B cell (primary cell): ENCODE measurements around the gene ZNF611. TPM values are rescaled to one million over a fixed set of nuclear protein-coding genes. Genes with fewer than 3 reads are reported as not detected.

ENCODE experiments used
- ATAC-seq: fragments of 200-7000 bp; cut with Tn5 transposase; one replicate; pipeline ENCODE4 v1.10.0; 2021; ENCODE audit warnings: low read depth, mild to moderate bottlenecking, moderate number of reproducible peaks, moderate library complexity
- CTCF ChIA-PET: fragments of 350-600 bp; sonication (Branson Sonifier 250); formaldehyde crosslinking; loops from one replicate; lab custom pipeline; 2021; ENCODE audit warnings: antibody characterized with exemption, inconsistent platforms; lab: Charles Lee
- POLR2A ChIA-PET: fragments of 350-600 bp; sonication (Branson Sonifier 250); formaldehyde crosslinking; loops from one replicate; lab custom pipeline; 2021; ENCODE audit warnings: antibody characterized with exemption; lab: Charles Lee
- DNase-seq: peaks from one replicate; pipeline ENCODE4 v3.0.0; 2013
- H2AFZ ChIP-seq: 2 replicates; pipeline ENCODE4 v1.6.1; 2012; ENCODE audit warnings: mild to moderate bottlenecking, low read depth, low read length; ENCODE audit not compliant: insufficient read depth, poor library complexity, severe bottlenecking
- H3K27ac ChIP-seq, 2 donors: 1 replicate in 1 of 2; 2 replicates in 1 of 2; pipeline ENCODE4 v1.5.1; 2012 to 2013; ENCODE audit warnings: low read length in 2 of 2, mild to moderate bottlenecking in 2 of 2, moderate library complexity in 1 of 2
- H3K27me3 ChIP-seq, 4 experiments: fragments of 200-600 bp in 1 of 4; sonication (generic) in 1 of 4; replicated peaks in 1 of 4; 1 replicate in 2 of 4; 2 replicates in 2 of 4; pipeline versions ENCODE4 v1.6.1 to v1.7.0; 2013 to 2016; ENCODE audit warnings: low read length in 3 of 4, mild to moderate bottlenecking in 2 of 4, mixed read lengths in 1 of 4, moderate library complexity in 1 of 4; ENCODE audit not compliant: insufficient read depth in 4 of 4, control insufficient read depth in 3 of 4; ENCODE audit errors: control extremely low read depth in 1 of 4
- H3K36me3 ChIP-seq, 2 experiments: replicated peaks in 1 of 2; 1 replicate in 1 of 2; 2 replicates in 1 of 2; pipeline versions ENCODE4 v1.6.1 to v1.7.1; 2013; ENCODE audit warnings: low read length in 1 of 2; ENCODE audit not compliant: insufficient read depth in 2 of 2, control insufficient read depth in 1 of 2; ENCODE audit errors: control extremely low read depth in 1 of 2, extremely low read depth in 1 of 2
- H3K4me1 ChIP-seq, 2 donors: fragments of 200-600 bp in 1 of 2; sonication (generic) in 1 of 2; 1 replicate in 1 of 2; 2 replicates in 1 of 2; pipeline versions ENCODE4 v1.5.1 to v1.6.1; 2013 to 2017; ENCODE audit warnings: low read length in 2 of 2; ENCODE audit not compliant: control insufficient read depth in 2 of 2, insufficient read depth in 2 of 2
- H3K4me2 ChIP-seq: replicated peaks from 2 replicates; pipeline ENCODE3; 2012; ENCODE audit warnings: mild to moderate bottlenecking, low read depth, low read length; ENCODE audit not compliant: poor library complexity, severe bottlenecking
- H3K4me3 ChIP-seq, 5 experiments: fragments of 200-600 bp in 1 of 5; sonication (generic) in 1 of 5; 1 replicate in 3 of 5; 2 replicates in 2 of 5; pipeline versions ENCODE4 v1.5.1 to v1.7.0; 2011 to 2016; ENCODE audit warnings: low read length in 4 of 5, mild to moderate bottlenecking in 4 of 5, low read depth in 2 of 5, control low read depth in 1 of 5, moderate library complexity in 1 of 5; ENCODE audit not compliant: insufficient read depth in 1 of 5; ENCODE audit errors: control extremely low read depth in 1 of 5, extremely low read depth in 1 of 5
- H3K79me2 ChIP-seq: fragments of 200-600 bp; sonication (generic); one replicate; pipeline ENCODE4 v1.6.0; 2016; ENCODE audit warnings: low read length; ENCODE audit not compliant: control insufficient read depth, insufficient read depth
- H3K9ac ChIP-seq: fragments of 200-600 bp; sonication (generic); 2 replicates; pipeline ENCODE4 v1.6.1; 2017; ENCODE audit warnings: mild to moderate bottlenecking, low read length, moderate library complexity
- H3K9me3 ChIP-seq, 3 donors: one replicate each; pipeline versions ENCODE4 v1.6.1 to v1.7.1; 2013; ENCODE audit warnings: low read length in 2 of 3; ENCODE audit not compliant: control insufficient read depth in 2 of 3, insufficient read depth in 1 of 3; ENCODE audit errors: control extremely low read depth in 1 of 3
- H4K20me1 ChIP-seq: 2 replicates; pipeline ENCODE4 v1.6.0; 2012; ENCODE audit warnings: mild to moderate bottlenecking, low read length; ENCODE audit not compliant: insufficient read depth, control insufficient read depth, poor library complexity, severe bottlenecking
- H3K27ac Mint-ChIP-seq: one replicate; pipeline ENCODE4 v1.8.0; 2021; ENCODE audit warnings: mixed read lengths
- H3K27me3 Mint-ChIP-seq: one replicate; pipeline ENCODE4 v1.8.0; 2021; ENCODE audit warnings: mixed read lengths
- H3K4me1 Mint-ChIP-seq: one replicate; pipeline ENCODE4 v1.8.0; 2021; ENCODE audit warnings: mixed read lengths
- H3K4me3 Mint-ChIP-seq: one replicate; pipeline ENCODE4 v1.8.0; 2021; ENCODE audit warnings: mixed read lengths
- H3K9me3 Mint-ChIP-seq: one replicate; pipeline ENCODE4 v1.8.0; 2022; ENCODE audit warnings: mixed read lengths; ENCODE audit not compliant: insufficient read depth
- CTCF ChIP-seq: fragments of 200-600 bp; IDR thresholded peaks from one replicate; pipeline ENCODE4 v1.8.0; 2022; ENCODE audit warnings: antibody characterized with exemption, mild to moderate bottlenecking
- EZH2 ChIP-seq: IDR thresholded peaks from 2 replicates; pipeline ENCODE4 v1.6.1; 2012; ENCODE audit warnings: borderline replicate concordance, low read depth, mild to moderate bottlenecking, moderate library complexity, low read length; ENCODE audit not compliant: insufficient read depth, poor library complexity, severe bottlenecking
- WGBS: methylation state at CpG from one replicate; pipeline ENCODE4 v1.1.5; 2013; ENCODE audit warnings: missing lambda C conversion rate; ENCODE audit not compliant: insufficient coverage; 5-methylcytosine and 5-hydroxymethylcytosine counted together
- intact Hi-C: fragments of 100-400 bp; cut with micrococcal nuclease; formaldehyde crosslinking; loops from one replicate; pipeline ENCODE4 v1.10.0; 2022
- polyA plus RNA-seq: library from polyadenylated mRNA; depleted of rRNA; stranded (reverse); fragments of >200 nt; gene quantifications from 2 replicates; pipeline ENCODE4 v1.2.3, GENCODE V29; 2012
- total RNA-seq, 2 donors: library from RNA; stranded (reverse); fragments of 120-200 nt in 1 of 2; gene quantifications; 1 replicate in 1 of 2; 2 replicates in 1 of 2; pipeline versions ENCODE4 v1.2.3 to v1.2.4, GENCODE V29; 2013 to 2022

ZNF611 gene
- total and polyA plus RNA-seq, 2 donors (not counting 1 experiment from before 2014, with no cell fraction given): 10.2 to 51.5 TPM

GRCh38 chr19:52673014-52673413 is 61.8 kb downstream of the ZNF611 start:
- H3K79me2 ChIP-seq: peaks cover 35% of the 10 kb centered on the region
- H3K9ac ChIP-seq: no peak overlapping the region
- no peak overlapping the region for H3K4me3 ChIP-seq
- H3K9me3 Mint-ChIP-seq: peaks cover 3% of the 10 kb centered on the region
- no peak overlapping the region for H2AFZ ChIP-seq
- no peak for ATAC-seq
- H3K27ac ChIP-seq: no peak overlapping the region
- POLR2A ChIA-PET: no interaction called here
- no peak for TF ChIP-seq CTCF
- no peak for TF ChIP-seq EZH2
- no peaks in the 10 kb centered on the region for H3K4me1 ChIP-seq
- intact Hi-C loops: no loop called here
- no peaks in the 10 kb centered on the region for H3K27me3 Mint-ChIP-seq
- peaks cover 0 to 10% (median 1%) of the 10 kb centered on the region in 3 donors for H3K9me3 ChIP-seq
- H3K4me2 ChIP-seq: no peak overlapping the region
- peaks cover 0 to 2% of the 10 kb centered on the region in 2 experiments for H3K36me3 ChIP-seq
- DNase-seq: no peak
- no peaks in the 10 kb centered on the region for H3K27me3 ChIP-seq
- H3K4me3 Mint-ChIP-seq: no peak overlapping the region
- peaks cover 5% of the 10 kb centered on the region for H3K4me1 Mint-ChIP-seq
- no peaks in the 10 kb centered on the region for H4K20me1 ChIP-seq
- CTCF ChIA-PET: no interaction called here
- WGBS: 100% methylated on average over 1 of the region's 4 CpGs
- no peak overlapping the region for H3K27ac Mint-ChIP-seq

- POLR2A ChIA-PET: no interaction called here
- peaks cover 5% of the 10 kb centered on the region for H3K4me1 Mint-ChIP-seq
Measured at GRCh38 chr19:52670046-52670445, 64.8 kb downstream of the ZNF611 start.

More at GRCh38 chr19:52670046-52670445, 64.8 kb downstream of the ZNF611 start:
- H3K4me3 Mint-ChIP-seq: no peak overlapping the region
- ATAC-seq (no peak), DNase-seq (no peak)
- CTCF ChIA-PET: no interaction called here
- Histone ChIP-seq H3K4me2 (no peak overlapping the region), H3K4me3 (no peak overlapping the region), H3K9ac (no peak overlapping the region), H3K4me1 (no peaks in the 10 kb centered on the region), H2AFZ (no peak overlapping the region), H4K20me1 (no peaks in the 10 kb centered on the region), H3K36me3 (peaks cover 0 to 2% of the 10 kb centered on the region in 2 experiments), H3K9me3 (peaks cover 0 to 4% (median 0%) of the 10 kb centered on the region in 3 donors), H3K27me3 (no peaks in the 10 kb centered on the region), H3K79me2 (peaks cover 21% of the 10 kb centered on the region), H3K27ac (no peak overlapping the region)
- intact Hi-C loops: no loop called here
- H3K27ac Mint-ChIP-seq: no peak overlapping the region
- TF ChIP-seq CTCF (no peak), EZH2 (no peak)
- H3K27me3 Mint-ChIP-seq: no peaks in the 10 kb centered on the region
- 93% methylated on average over 1 of the region's 4 CpGs for WGBS
- no peaks in the 10 kb centered on the region for H3K9me3 Mint-ChIP-seq
